MCF 10A (cell line): ENCODE data around the gene WDR73. TPM values are rescaled to one million over a fixed set of nuclear protein-coding genes. Genes with fewer than 3 reads are reported as not detected.
"Not testable (repeated sequence)": the region's sequence is repeated elsewhere in the genome, so short reads cannot be mapped to it uniquely, and the experiment has no call there.

ENCODE experiments used
- BruUV-seq: library from RNA; stranded (reverse); fragments of 400-500 nt; replicated peaks from 2 replicates; lab custom pipeline; 2021; lab: Mats Ljungman, UMichigan
- CTCF ChIA-PET: fragments of 300-600 bp; sonication (Branson Sonifier 250); formaldehyde crosslinking; extraction: SDS; loops from one replicate; lab custom pipeline; 2021; ENCODE audit warnings: antibody characterized with exemption, inconsistent platforms; lab: Yijun Ruan, JAX
- POLR2A ChIA-PET: fragments of 300-600, 350-650 bp; sonication (Branson Sonifier 250); formaldehyde crosslinking; extraction: SDS; loops from one replicate; lab custom pipeline; 2020; ENCODE audit warnings: antibody characterized with exemption, inconsistent platforms; lab: Yijun Ruan, JAX
- DNase-seq: peaks from one replicate; pipeline ENCODE4 v3.0.0-alpha.2; 2018; ENCODE audit not compliant: unreplicated experiment
- H3K27ac Mint-ChIP-seq: one replicate; pipeline ENCODE4 v1.8.0; 2022; ENCODE audit warnings: mild to moderate bottlenecking, low read depth, mixed read lengths; ENCODE audit not compliant: unreplicated experiment
- H3K27me3 Mint-ChIP-seq: one replicate; pipeline ENCODE4 v1.8.0; 2022; ENCODE audit warnings: mixed read lengths; ENCODE audit not compliant: insufficient read depth, unreplicated experiment
- H3K36me3 Mint-ChIP-seq: one replicate; pipeline ENCODE4 v1.8.0; 2022; ENCODE audit warnings: mild to moderate bottlenecking, moderate library complexity, mixed read lengths; ENCODE audit not compliant: insufficient read depth, unreplicated experiment
- H3K4me1 Mint-ChIP-seq: one replicate; pipeline ENCODE4 v1.8.0; 2022; ENCODE audit warnings: mixed read lengths; ENCODE audit not compliant: insufficient read depth, unreplicated experiment
- H3K4me3 Mint-ChIP-seq: one replicate; pipeline ENCODE4 v1.8.0; 2022; ENCODE audit warnings: mild to moderate bottlenecking, moderate library complexity, mixed read lengths; ENCODE audit not compliant: unreplicated experiment
- H3K9me3 Mint-ChIP-seq: one replicate; pipeline ENCODE4 v1.8.0; 2022; ENCODE audit warnings: mixed read lengths; ENCODE audit not compliant: unreplicated experiment
- intact Hi-C: fragments of 100-400 bp; cut with micrococcal nuclease; formaldehyde crosslinking; loops from 2 replicates; pipeline ENCODE4 v1.14.1; 2022
- total RNA-seq: library from RNA; stranded (reverse); gene quantifications from 2 replicates; pipeline ENCODE4 v1.2.3, GENCODE V29; 2022
- TF ChIP-seq, protein P1 (sequence below): fragments of 200-600 bp; IDR thresholded peaks from one replicate; pipeline ENCODE4 v1.8.0; 2022; ENCODE audit warnings: antibody characterized with exemption, mild to moderate bottlenecking; ENCODE audit not compliant: unreplicated experiment

The WDR73 gene
- total RNA-seq, 1 experiment from 2014 or later = 42.1 TPM

DNA sequence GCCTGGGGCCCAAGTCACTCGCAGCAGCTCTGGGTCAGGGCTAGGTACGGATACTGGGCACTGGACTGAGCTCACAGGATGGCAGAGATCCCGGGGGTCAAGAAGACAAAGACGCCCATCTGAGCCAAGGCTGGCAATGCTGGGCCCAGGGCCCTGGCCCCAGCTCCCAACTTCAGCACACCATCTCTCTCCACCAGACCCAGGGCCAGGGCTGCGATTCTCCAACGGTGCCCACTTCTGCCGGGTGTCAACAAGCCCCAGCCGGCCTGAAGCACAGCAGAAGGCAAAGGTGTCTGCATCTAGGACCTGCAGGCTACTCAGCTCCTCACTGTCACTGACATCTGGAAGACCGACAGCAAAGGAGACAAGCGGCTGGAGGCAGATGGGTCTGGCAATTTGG lies 8.6 kb downstream of the WDR73 start:
- peaks cover 7% of the 10 kb centered on the region for H3K4me1 Mint-ChIP-seq
- POLR2A ChIA-PET = interaction anchor here (0.6 kb wide), 2 partner anchors 46 to 64 kb away, joined by 3 read pairs; no protein-coding TSS in a partner anchor
- TF ChIP-seq, protein P1, sequence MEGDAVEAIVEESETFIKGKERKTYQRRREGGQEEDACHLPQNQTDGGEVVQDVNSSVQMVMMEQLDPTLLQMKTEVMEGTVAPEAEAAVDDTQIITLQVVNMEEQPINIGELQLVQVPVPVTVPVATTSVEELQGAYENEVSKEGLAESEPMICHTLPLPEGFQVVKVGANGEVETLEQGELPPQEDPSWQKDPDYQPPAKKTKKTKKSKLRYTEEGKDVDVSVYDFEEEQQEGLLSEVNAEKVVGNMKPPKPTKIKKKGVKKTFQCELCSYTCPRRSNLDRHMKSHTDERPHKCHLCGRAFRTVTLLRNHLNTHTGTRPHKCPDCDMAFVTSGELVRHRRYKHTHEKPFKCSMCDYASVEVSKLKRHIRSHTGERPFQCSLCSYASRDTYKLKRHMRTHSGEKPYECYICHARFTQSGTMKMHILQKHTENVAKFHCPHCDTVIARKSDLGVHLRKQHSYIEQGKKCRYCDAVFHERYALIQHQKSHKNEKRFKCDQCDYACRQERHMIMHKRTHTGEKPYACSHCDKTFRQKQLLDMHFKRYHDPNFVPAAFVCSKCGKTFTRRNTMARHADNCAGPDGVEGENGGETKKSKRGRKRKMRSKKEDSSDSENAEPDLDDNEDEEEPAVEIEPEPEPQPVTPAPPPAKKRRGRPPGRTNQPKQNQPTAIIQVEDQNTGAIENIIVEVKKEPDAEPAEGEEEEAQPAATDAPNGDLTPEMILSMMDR = no peak

DNA sequence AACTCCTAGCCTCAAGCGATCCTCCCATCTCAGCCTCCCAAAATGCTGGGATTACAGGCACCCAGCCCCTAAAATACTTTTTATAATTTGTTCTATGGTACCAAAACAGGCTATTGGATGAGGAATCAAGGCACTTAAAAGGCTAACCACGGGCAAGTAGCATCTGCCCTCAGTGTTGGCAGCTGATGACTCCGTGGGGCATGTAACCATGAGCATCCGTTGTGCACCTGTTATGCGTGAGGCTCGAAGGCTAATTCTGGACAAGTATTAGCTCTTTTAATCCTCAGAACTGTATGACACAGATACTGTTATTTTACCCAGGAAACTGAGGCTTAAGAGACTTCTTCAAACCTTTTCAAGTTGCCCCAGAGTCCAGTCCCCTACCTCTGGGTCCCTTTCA lies 10.2 kb downstream of the WDR73 start:
- peaks cover 95% of the 10 kb centered on the region for H3K36me3 Mint-ChIP-seq
- no peak overlapping the region for H3K4me3 Mint-ChIP-seq
- no peak overlapping the region for H3K27ac Mint-ChIP-seq
- no peaks in the 10 kb centered on the region for H3K27me3 Mint-ChIP-seq
- DNase-seq = no peak
- POLR2A ChIA-PET = interaction anchor here (1.0 to 1.7 kb wide), 2 partner anchors 9 to 12 kb away, joined by 6 to 12 read pairs; partner anchors contain the start of gene WDR73
- BruUV-seq = no TSS peak
- CTCF ChIA-PET = interaction anchor here (1.0 kb wide), 1 partner anchor 15 kb away, joined by 3 read pairs; no protein-coding TSS in a partner anchor
- TF ChIP-seq, protein P1 = no peak
- H3K4me1 Mint-ChIP-seq = peaks cover 2% of the 10 kb centered on the region
- intact Hi-C loops = no loop called here
- H3K9me3 Mint-ChIP-seq = no peaks in the 10 kb centered on the region

More for the DNA sequence above, 8.6 kb downstream of the WDR73 start:
- intact Hi-C loops = no loop called here
- Mint-ChIP-seq H3K9me3 (no peaks in the 10 kb centered on the region), H3K36me3 (peaks cover 95% of the 10 kb centered on the region), H3K27ac (no peak overlapping the region), H3K4me3 (no peak overlapping the region), H3K27me3 (no peaks in the 10 kb centered on the region)
- BruUV-seq = no TSS peak
- DNase-seq = no peak
- CTCF ChIA-PET = interaction anchor here (0.6 kb wide), 1 partner anchor 71 kb away, joined by 3 read pairs; no protein-coding TSS in a partner anchor

DNA sequence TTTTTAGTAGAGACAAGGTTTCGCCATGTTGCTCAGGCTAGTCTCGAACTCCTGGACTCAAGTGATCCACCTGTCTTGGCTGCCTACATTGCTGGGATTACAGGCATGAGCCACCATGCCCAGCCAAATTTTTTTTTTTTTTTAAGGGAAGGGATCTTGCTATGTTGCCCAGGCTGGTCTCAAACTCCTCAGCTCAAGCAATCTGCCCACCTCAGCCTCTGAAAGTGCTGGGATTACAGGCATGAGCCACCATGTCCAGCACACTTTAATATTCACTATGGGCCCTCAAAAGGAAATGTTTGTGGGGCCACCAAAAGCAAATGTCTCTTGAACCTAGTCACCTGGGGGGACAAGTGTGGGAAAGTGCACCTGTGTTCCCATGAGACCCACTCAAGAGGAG lies 11.4 kb downstream of the WDR73 start:
- H3K27me3 Mint-ChIP-seq, H3K27ac Mint-ChIP-seq, DNase-seq, H3K4me1 Mint-ChIP-seq, BruUV-seq, intact Hi-C loops, H3K9me3 Mint-ChIP-seq, H3K4me3 Mint-ChIP-seq: not testable (repeated sequence)
- CTCF ChIA-PET = interaction anchor here (0.6 to 1.4 kb wide), 3 partner anchors 11 to 848 kb away, joined by 3 to 4 read pairs (median 3); partner anchors contain the start of gene WDR73
- H3K36me3 Mint-ChIP-seq = peaks cover 95% of the 10 kb centered on the region
- POLR2A ChIA-PET = interaction anchor here (0.6 to 1.7 kb wide), 4 partner anchors 9 to 36 kb away, joined by 3 to 12 read pairs (median 4); partner anchors contain the start of gene WDR73

DNA sequence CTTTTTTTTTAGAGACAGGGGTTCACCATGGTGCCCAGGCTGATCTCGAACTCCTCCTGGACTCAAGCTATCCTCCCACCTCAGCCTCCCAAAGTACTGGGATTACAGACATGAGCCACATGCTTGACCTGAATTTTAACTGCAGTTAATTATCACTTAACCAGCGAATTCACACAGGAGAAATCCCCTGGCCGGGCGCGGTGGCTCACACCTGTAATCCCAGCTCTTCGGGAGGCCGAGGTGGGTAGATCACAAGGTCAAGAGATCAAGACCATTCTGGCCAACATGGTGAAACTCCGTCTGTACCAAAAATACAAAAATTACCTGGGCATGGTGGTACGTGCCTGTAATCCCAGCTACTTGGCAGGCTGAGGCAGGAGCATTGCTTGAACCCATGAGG lies 12.2 kb downstream of the WDR73 start:
- peaks cover 93% of the 10 kb centered on the region for H3K36me3 Mint-ChIP-seq
- H3K9me3 Mint-ChIP-seq, intact Hi-C loops, H3K27me3 Mint-ChIP-seq, BruUV-seq, H3K27ac Mint-ChIP-seq, H3K4me1 Mint-ChIP-seq, DNase-seq, H3K4me3 Mint-ChIP-seq: not testable (repeated sequence)
- POLR2A ChIA-PET = interaction anchor here (0.6 to 0.7 kb wide), 2 partner anchors 8 to 37 kb away, joined by 4 to 5 read pairs; no protein-coding TSS in a partner anchor
- CTCF ChIA-PET = interaction anchor here (0.6 to 1.4 kb wide), 3 partner anchors 54 to 848 kb away, joined by 3 to 4 read pairs (median 4); no protein-coding TSS in a partner anchor

DNA sequence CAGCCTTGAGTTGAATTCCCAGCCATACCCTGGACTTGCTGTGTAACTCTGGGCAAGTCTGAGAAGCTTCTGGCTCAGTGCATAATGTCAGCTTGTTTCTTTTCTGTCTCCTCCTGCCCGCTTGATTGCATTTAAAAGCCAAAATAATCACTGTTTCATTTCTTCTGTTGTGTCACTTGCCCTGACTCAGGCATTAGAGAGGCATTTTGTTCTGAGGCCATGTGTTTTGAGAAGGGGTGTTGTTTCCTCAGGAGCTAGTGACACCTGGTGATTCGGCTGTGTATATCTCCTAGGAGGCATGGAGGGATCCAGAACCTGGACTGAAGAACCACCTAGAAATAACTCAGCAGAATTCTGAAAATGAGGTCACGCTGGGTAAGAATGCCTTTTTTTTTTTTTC lies 16.0 kb downstream of the WDR73 start:
- Mint-ChIP-seq H3K4me1 (peaks cover 17% of the 10 kb centered on the region), H3K4me3 (no peak overlapping the region), H3K27ac (peak overlapping the region; percentile 48), H3K27me3 (no peaks in the 10 kb centered on the region), H3K9me3 (no peaks in the 10 kb centered on the region), H3K36me3 (peaks cover 73% of the 10 kb centered on the region)
- POLR2A ChIA-PET = interaction anchor here (0.5 to 2.5 kb wide), 10 partner anchors 11 to 299 kb away, joined by 3 to 15 read pairs (median 4); partner anchors contain the start of genes SEC11A and WDR73
- no TSS peak for BruUV-seq
- intact Hi-C loops = loop anchor here (1.0 kb wide), 1 partner anchor 40 kb away; no protein-coding TSS in a partner anchor
- TF ChIP-seq, protein P1 = peak; percentile 25
- peak; percentile 43 for DNase-seq
- CTCF ChIA-PET = interaction anchor here (0.7 to 1.8 kb wide), 9 partner anchors 9 to 331 kb away, joined by 3 to 6 read pairs (median 5); partner anchors contain the start of gene ZSCAN2
